Measurements from ENCODE around the gene MAP2K6. TPM values are rescaled to one million over a fixed set of nuclear protein-coding genes. Genes with fewer than 3 reads are reported as not detected.

MAP2K6 gene
- total RNA-seq, 1 donor from 2014 or later: 10.1 TPM

DNA sequence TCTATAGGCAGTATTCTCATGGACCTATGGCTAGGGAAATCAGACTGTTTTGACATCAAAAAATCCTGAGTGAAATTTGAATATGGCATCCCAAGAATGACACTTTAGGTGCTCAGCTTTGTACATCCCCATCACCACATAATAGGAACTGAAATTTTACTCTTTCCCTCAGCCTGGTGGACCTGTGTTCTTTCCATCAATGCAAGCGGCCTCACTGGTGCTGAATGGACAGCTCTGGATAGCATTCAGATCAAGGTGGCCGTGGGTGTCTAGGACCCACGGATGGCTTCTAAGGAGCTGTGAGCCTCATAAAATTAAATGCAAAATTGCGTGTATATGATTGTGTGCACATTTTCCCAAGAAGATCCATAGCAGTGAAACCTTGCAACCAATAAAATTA, 152.6 kb downstream of the MAP2K6 start:
- Mint-ChIP-seq H3K4me1 (ENCODE audit: low read depth, unreplicated experiment) (peaks cover 6% of the 10 kb centered on the region), H3K27ac (ENCODE audit: unreplicated experiment) (no peak overlapping the region), H3K27me3 (ENCODE audit: low read depth, unreplicated experiment) (no peaks in the 10 kb centered on the region), H3K9me3 (ENCODE audit: unreplicated experiment) (no peaks in the 10 kb centered on the region), H3K4me3 (ENCODE audit: unreplicated experiment) (no peak overlapping the region), H3K36me3 (ENCODE audit: low read depth, unreplicated experiment) (no peaks in the 10 kb centered on the region)
- Histone ChIP-seq H3K36me3 (ENCODE audit: insufficient read depth, low read length) (no peaks in the 10 kb centered on the region), H3K79me2 (ENCODE audit: insufficient read depth, low read length) (no peaks in the 10 kb centered on the region), H2AFZ (ENCODE audit: low read depth, low read length) (no peak overlapping the region), H3K4me1 (ENCODE audit: insufficient read depth, low read length) (no peaks in the 10 kb centered on the region), H3K4me2 (ENCODE audit: low read length) (no peak overlapping the region), H3K9me3 (ENCODE audit: insufficient read depth, low read depth, low read length) (no peaks in the 10 kb centered on the region), H3K27ac (ENCODE audit: low read depth, low read length) (no peak overlapping the region), H3K9ac (ENCODE audit: low read length) (no peak overlapping the region), H3K27me3 (ENCODE audit: insufficient read depth, low read length) (no peaks in the 10 kb centered on the region), H3K4me3 (ENCODE audit: insufficient read depth, low read depth, low read length) (no peak overlapping the region), H4K20me1 (ENCODE audit: insufficient read depth, low read length) (no peaks in the 10 kb centered on the region)
- DNase-seq (ENCODE audit: low read depth) (no peak), FAIRE-seq (no peak)
- TF ChIP-seq EZH2 (IDR thresholded peaks at IDR 0.05; ENCODE audit: insufficient read depth, low read length) (no peak), CTCF (IDR thresholded peaks at IDR 0.05; ENCODE audit: insufficient read depth, low read depth, low read length) (no peak)

- Histone ChIP-seq H3K36me3 (ENCODE audit: insufficient read depth, low read length) (no peaks in the 10 kb centered on the region), H3K27me3 (ENCODE audit: insufficient read depth, low read length) (no peaks in the 10 kb centered on the region), H3K4me3 (ENCODE audit: insufficient read depth, low read depth, low read length) (no peak overlapping the region), H2AFZ (ENCODE audit: low read depth, low read length) (no peak overlapping the region), H3K79me2 (ENCODE audit: insufficient read depth, low read length) (no peaks in the 10 kb centered on the region), H3K4me1 (ENCODE audit: insufficient read depth, low read length) (peaks cover 19% of the 10 kb centered on the region), H3K9me3 (ENCODE audit: insufficient read depth, low read depth, low read length) (no peaks in the 10 kb centered on the region), H3K9ac (ENCODE audit: low read length) (no peak overlapping the region), H3K27ac (ENCODE audit: low read depth, low read length) (no peak overlapping the region), H4K20me1 (ENCODE audit: insufficient read depth, low read length) (no peaks in the 10 kb centered on the region), H3K4me2 (ENCODE audit: low read length) (no peak overlapping the region)
- no peak for FAIRE-seq
- H3K9me3 Mint-ChIP-seq (ENCODE audit: unreplicated experiment): no peaks in the 10 kb centered on the region
- H3K4me1 Mint-ChIP-seq (ENCODE audit: low read depth, unreplicated experiment): peaks cover 34% of the 10 kb centered on the region
- TF ChIP-seq EZH2 (IDR thresholded peaks at IDR 0.05; ENCODE audit: insufficient read depth, low read length) (no peak), CTCF (IDR thresholded peaks at IDR 0.05; ENCODE audit: insufficient read depth, low read depth, low read length) (no peak)
- H3K27me3 Mint-ChIP-seq (ENCODE audit: low read depth, unreplicated experiment): no peaks in the 10 kb centered on the region
- no peak overlapping the region for H3K27ac Mint-ChIP-seq (ENCODE audit: unreplicated experiment)
- no peak for DNase-seq (ENCODE audit: low read depth)
- no peaks in the 10 kb centered on the region for H3K36me3 Mint-ChIP-seq (ENCODE audit: low read depth, unreplicated experiment)
- H3K4me3 Mint-ChIP-seq (ENCODE audit: unreplicated experiment): no peak overlapping the region
These were observed 158.2 kb downstream of the MAP2K6 start for GRCh38 chr17:69572747-69573146.

DNA sequence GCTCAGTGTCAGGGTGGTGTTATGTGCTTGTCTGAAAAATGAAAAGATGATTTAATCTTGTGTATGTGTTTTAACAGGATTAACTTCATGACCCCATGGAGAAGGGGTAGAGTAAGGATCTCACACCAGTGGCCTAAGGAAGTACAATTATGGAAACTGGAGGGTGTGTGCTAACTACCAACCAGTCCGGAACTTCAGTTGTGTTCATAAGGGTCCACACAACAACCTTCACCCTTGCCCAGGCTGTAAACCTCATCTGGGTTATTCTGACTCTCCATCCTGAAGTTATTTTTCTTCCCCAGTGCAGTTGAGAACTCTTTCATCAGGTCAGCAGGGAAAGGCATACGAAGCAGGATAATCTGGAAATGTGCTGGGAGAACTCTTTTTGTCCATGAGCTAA, 158.9 kb downstream of the MAP2K6 start:
- H3K4me3 Mint-ChIP-seq (ENCODE audit: unreplicated experiment): no peak overlapping the region
- Histone ChIP-seq H3K36me3 (ENCODE audit: insufficient read depth, low read length) (no peaks in the 10 kb centered on the region), H3K27me3 (ENCODE audit: insufficient read depth, low read length) (no peaks in the 10 kb centered on the region), H3K9me3 (ENCODE audit: insufficient read depth, low read depth, low read length) (no peaks in the 10 kb centered on the region), H4K20me1 (ENCODE audit: insufficient read depth, low read length) (no peaks in the 10 kb centered on the region), H3K4me2 (ENCODE audit: low read length) (no peak overlapping the region), H3K4me3 (ENCODE audit: insufficient read depth, low read depth, low read length) (no peak overlapping the region), H3K9ac (ENCODE audit: low read length) (no peak overlapping the region), H3K4me1 (ENCODE audit: insufficient read depth, low read length) (peaks cover 19% of the 10 kb centered on the region), H2AFZ (ENCODE audit: low read depth, low read length) (no peak overlapping the region), H3K79me2 (ENCODE audit: insufficient read depth, low read length) (no peaks in the 10 kb centered on the region), H3K27ac (ENCODE audit: low read depth, low read length) (no peak overlapping the region)
- FAIRE-seq: no peak
- H3K9me3 Mint-ChIP-seq (ENCODE audit: unreplicated experiment): no peaks in the 10 kb centered on the region
- H3K27me3 Mint-ChIP-seq (ENCODE audit: low read depth, unreplicated experiment): no peaks in the 10 kb centered on the region
- H3K36me3 Mint-ChIP-seq (ENCODE audit: low read depth, unreplicated experiment): no peaks in the 10 kb centered on the region
- TF ChIP-seq CTCF (IDR thresholded peaks at IDR 0.05; ENCODE audit: insufficient read depth, low read depth, low read length): no peak
- TF ChIP-seq EZH2 (IDR thresholded peaks at IDR 0.05; ENCODE audit: insufficient read depth, low read length): no peak
- H3K4me1 Mint-ChIP-seq (ENCODE audit: low read depth, unreplicated experiment): peaks cover 34% of the 10 kb centered on the region
- H3K27ac Mint-ChIP-seq (ENCODE audit: unreplicated experiment): no peak overlapping the region
- no peak for DNase-seq (ENCODE audit: low read depth)

Data from astrocyte (in vitro differentiated cells and primary cell).